NT2/D1 (cell line): ENCODE data around the gene AFF3.

Source experiments
- SUZ12 ChIP-seq: IDR thresholded peaks from 2 replicates; pipeline ENCODE4 v1.6.1; 2011; ENCODE audit not compliant: insufficient read length, insufficient read depth; ENCODE audit errors: extremely low read depth
- YY1 ChIP-seq: IDR thresholded peaks from 2 replicates; pipeline ENCODE4 v1.6.1; 2011; ENCODE audit not compliant: insufficient read length, insufficient read depth
- ZNF274 ChIP-seq: IDR thresholded peaks from 2 replicates; pipeline ENCODE4 v1.6.1; 2011; ENCODE audit warnings: mild to moderate bottlenecking, low read depth, low read length

DNA sequence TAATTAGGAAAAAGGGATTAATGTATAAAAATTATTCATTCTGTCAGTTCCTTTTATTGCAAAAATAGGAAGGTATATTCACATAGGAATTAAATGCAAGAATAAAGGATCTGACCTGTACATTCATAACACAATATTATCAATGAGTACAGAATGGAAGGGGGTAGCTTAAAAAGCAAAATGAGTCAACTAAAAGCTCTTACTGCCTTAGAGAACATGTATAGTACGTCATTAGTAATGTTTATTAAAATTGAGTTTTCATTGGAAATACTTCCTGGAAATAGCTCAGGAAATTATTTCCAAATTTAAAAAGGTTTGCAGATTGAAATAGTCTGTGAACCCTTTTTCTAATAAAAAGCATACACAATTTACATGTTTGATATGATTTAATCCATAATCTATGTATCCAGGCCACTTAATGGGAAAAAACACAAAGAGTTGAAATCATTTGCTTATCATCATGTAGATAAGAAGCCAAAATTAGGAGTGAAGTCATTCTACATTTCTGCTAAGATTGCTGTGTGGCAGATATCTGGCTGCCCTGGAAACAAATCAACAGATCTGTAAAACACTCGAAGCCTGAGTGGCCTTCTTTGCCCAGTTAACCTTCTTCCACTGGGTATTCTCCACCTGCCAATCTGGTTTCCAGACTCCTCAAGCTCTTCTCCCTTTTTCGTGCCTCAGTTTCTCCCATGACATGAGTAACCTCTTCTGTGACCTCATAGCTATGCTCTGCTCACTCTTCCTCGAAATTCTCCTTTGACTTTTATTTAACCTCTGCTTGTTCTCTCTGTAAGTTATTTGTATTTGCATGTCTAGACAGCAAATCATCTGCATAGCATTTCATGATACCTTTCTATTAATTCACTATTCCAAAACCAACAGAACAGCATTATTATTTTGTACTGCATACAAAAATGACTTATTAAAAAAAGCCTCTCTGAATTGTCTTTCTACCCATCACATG lies 471.3 kb downstream of the AFF3 start:
- TF ChIP-seq ZNF274 (no peak), YY1 (no peak), SUZ12 (no peak)
